ENCODE data around the gene CR1.
"Not testable (repeated sequence)": the region's sequence is repeated elsewhere in the genome, so short reads cannot be mapped to it uniquely, and the experiment has no call there.

The CR1 gene

DNA sequence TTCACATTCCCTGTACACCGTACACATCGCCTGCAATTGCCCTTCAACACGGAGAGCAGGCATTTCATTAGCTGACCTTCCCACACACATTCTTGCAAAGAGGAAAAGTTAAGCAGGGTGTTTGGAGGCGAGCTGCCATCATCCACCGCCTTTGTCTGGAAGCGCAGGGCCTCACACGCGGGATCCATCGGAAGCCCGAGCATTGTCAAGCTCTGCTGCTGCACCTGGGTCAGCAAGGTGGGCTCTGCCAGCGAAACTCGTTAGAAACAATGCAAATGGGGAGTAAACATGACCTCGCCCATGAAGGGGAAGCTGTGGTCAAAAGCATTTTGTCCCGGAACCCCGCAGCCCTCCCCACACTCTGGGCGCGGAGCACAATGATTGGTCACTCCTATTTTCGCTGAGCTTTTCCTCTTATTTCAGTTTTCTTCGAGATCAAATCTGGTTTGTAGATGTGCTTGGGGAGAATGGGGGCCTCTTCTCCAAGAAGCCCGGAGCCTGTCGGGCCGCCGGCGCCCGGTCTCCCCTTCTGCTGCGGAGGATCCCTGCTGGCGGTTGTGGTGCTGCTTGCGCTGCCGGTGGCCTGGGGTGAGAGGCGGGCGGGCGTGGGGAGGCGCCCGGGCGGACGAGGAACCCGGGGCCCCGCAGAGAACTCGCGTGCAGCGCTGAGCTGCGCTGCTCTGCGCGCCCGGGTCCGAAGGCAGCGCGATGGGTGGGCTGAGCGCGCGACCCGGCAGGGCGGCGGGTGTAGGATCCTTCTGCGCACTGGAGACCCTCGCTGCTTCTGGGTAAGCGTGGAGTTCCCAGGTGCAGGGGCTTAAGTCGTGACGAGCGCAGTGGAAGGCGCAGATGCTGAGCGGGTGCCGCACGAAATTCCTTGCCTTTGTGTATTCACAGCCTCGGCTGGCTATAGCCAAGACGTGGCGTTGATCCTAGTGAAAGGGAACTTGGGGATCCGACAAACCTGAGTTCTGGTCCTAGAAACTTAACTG is at the start of gene CR1:
CR1 (plus strand) TSS at position 357 of the 992 bp plus-strand sequence; CDS start at position 468, 111 bp downstream.
- DNase-seq, result no peak

GRCh38 chr1:207453710-207454045 is 42.3 kb upstream of the CR1 start:
- no peak for DNase-seq

- DNase-seq, result no peak
These were observed 41.7 kb upstream of the CR1 start, which contains the start of gene CR2 for GRCh38 chr1:207454046-207454964. Gene CR2, plus strand, starts transcription at chr1:207454328. Its CDS starts 91 bp downstream, at chr1:207454419.

- DNase-seq, result no peak
These were observed 40.7 kb upstream of the CR1 start for GRCh38 chr1:207455183-207455754.

GRCh38 chr1:207458414-207458813 is 37.5 kb upstream of the CR1 start:
- no peak for DNase-seq

GRCh38 chr1:207459008-207459407 is 36.9 kb upstream of the CR1 start:
- DNase-seq, result no peak

DNA sequence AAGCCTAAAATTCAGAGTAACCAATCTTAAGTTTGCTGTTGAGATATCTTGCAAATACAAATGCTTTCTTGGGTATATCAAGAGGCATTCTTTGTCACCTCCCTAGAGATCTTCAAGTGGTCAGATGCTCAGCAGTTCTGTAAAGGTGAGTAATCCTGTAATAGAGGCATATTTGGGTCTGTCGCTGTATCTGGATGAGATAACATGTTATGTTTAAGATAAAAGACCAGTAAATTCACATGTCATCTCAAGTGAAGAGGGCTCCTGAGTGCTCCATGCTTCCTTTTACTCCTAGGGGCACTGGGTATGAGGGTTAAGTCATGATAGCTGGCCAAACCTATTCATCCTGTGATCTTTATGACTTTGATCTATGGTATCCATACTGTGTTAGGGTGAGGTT is 34.3 kb upstream of the CR1 start:
- DNase-seq, result no peak

GRCh38 chr1:207462535-207462934 is 33.4 kb upstream of the CR1 start:
- no peak for DNase-seq

DNA sequence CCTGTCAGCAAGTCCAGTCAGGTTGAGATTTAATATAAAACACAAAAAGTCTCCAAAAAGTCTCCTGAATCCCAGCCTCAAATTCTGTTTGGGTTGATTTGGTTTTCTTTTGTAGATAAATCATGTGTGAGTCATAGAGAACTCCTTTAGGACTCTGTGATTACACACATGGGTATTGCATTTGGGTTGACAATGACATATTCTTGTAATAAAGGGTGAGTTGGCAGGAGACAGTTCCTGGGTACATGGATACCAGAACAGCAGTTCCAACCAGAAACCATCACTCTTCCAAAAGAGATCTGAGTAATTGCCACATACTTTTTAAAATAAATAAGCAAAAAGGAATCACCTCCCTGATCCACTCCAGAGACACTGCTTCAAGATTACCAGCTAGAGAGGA is 32.9 kb upstream of the CR1 start:
- no peak for DNase-seq

DNA sequence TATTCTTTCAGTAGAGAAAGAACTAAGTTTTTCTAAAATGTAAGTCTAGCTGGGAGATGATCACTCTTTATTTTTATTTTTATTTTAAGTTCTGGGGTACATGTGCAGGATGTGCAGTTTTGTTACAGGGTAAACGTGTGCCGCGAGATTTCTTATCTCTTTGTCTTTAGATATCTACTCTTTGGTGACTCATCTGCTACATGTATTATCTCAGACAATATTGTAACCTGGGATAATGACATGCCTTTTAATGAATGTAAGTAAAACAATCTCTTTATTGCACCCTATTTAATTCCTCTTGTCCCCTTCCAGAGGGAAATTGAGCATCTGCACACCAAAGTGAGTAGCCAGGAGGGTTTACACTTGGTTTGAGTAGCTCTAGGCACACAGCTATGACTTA is 32.4 kb upstream of the CR1 start:
- DNase-seq, result no peak

- no peak for DNase-seq
These were observed 25.0 kb upstream of the CR1 start for GRCh38 chr1:207470927-207471326.

- no peak for DNase-seq
These were observed 21.7 kb upstream of the CR1 start for GRCh38 chr1:207474210-207474609.

GRCh38 chr1:207486198-207486597 is 9.8 kb upstream of the CR1 start:
- DNase-seq, result no peak

DNA sequence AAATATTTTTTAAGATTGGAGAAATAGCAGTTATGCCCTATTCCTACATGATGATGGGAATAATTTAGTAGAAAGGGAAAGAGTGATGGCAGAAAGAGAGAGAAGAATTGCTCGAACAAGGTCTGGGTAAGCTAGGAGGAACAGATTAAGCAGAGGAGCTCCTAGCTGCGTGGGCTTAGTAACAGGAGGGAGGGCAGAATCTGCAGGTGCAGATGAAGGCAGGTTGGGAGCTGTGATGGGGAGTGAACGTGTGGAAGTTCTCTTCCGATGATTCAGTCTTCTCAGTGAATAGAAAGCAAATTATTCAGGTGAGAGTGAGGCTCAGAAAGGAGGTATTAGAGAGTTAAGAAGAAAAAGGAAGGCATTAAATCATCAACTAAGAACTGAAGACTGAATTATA is 8.3 kb upstream of the CR1 start:
- no peak for DNase-seq

DNA sequence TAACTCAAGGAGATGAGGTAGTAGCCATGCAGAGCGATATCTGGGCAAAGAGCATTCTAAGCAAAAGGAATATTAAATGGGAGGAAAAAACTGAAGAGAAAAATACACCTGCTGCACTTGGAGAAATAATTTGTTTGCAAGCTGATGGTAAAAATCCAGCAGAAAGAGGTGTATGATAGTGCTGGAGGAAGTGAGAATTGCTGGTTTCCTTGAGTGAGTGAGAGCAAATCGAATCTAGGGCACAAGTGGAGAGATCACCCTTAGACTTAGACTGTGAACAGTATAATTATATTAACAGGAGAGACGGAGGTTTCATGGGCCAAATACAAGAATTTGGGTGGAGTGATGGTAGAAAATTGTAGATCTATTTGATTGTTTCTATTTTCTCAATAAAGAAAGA is 2.7 kb upstream of the CR1 start:
- no peak for DNase-seq

DNA sequence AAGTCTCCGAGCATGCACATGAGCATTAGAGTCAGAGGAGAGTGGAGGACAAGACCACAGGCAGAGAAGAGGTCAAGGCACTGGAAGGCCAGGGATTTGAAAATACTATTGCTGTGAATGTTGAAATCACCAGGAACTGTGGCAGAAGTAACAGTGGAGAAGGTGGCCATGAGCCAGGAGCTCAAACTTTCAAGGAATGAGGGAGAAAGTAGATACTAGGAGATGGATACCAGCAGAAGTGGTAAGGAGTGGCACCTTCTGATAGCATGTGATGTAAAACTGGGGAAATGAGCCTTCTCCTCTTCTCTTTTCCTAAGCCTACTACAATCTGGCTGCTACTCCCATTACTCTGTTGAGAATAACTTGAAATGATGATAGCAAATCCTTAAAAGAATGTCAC is 1.8 kb upstream of the CR1 start:
- DNase-seq, result no peak

- not testable (repeated sequence) for DNase-seq
These were observed 676 bp upstream of the CR1 start for GRCh38 chr1:207495281-207495680.

GRCh38 chr1:207497941-207498340 is 2.0 kb downstream of the CR1 start:
- no peak for DNase-seq

DNA sequence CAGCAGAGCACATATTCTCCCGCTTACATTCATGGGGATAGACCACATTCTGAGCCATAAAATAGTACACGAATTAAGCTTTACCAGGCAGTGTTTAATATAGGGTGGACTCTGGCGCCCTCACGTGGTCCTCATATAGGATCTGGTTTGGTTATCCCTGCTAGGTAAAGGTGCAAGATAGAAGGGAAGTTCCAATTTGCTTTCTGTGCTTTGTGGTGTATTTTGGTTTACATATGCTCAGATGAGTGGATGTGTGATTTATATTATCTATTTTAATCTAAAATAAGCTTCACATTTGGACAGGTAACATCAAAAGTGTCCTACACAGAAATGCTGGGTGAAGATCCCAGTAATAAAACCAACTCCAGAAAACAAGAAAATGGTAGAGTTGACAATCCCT is 3.6 kb downstream of the CR1 start:
- DNase-seq, result peak in 1 of 2 experiments; percentile 18

DNA sequence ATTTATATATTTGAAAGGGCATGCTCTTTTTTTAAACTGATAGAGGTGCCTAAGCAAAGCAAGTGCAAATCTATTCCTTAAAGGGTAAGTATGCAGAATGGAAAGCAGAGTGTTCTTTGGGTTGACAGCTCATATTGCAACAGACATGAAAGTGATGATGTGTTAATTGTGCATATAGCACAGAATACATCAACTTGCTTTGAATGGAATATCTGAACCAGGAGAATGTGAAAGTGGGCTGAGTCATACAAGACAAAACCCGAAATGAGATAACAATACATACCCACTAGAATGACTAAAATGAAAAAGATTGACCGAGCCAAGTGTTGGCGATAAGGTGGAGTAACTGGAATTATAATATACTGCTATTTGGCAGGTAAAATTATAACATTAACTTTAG is 4.3 kb downstream of the CR1 start:
- no peak for DNase-seq

- no peak for DNase-seq
These were observed 5.1 kb downstream of the CR1 start for GRCh38 chr1:207501071-207501470.

- DNase-seq, result no peak
These were observed 6.8 kb downstream of the CR1 start for GRCh38 chr1:207502726-207503125.

- DNase-seq, result no peak
These were observed 8.0 kb downstream of the CR1 start for GRCh38 chr1:207503950-207504349.
